IMR-90 (cell line): ENCODE results near the gene CDS2. TPM values are rescaled to one million over a fixed set of nuclear protein-coding genes. Genes with fewer than 3 reads are reported as not detected.

ENCODE experiments used
- ATAC-seq: fragments of 200-7000 bp; cut with Tn5 transposase; 2 replicates; pipeline ENCODE4 v1.9.1; 2020; ENCODE audit warnings: low read depth, mild to moderate bottlenecking, moderate library complexity
- BruUV-seq: library from RNA; stranded (reverse); fragments of 400-500 nt; replicated peaks from 2 replicates; lab custom pipeline; 2021; lab: Mats Ljungman, UMichigan
- CTCF ChIA-PET: fragments of 300-600 bp; formaldehyde crosslinking; extraction: SDS; loops from one replicate; lab custom pipeline; 2021; ENCODE audit warnings: antibody characterized with exemption; lab: Yijun Ruan, JAX
- POLR2A ChIA-PET: fragments of 300-600 bp; sonication (Branson Sonifier 250); formaldehyde crosslinking; loops from one replicate; lab custom pipeline; 2022; ENCODE audit warnings: antibody characterized with exemption; ENCODE audit not compliant: unreplicated experiment; lab: Charles Lee
- DNase-seq: peaks from one replicate; pipeline ENCODE4 v3.0.0; 2013
- H2AFZ ChIP-seq: replicated peaks from 2 replicates; pipeline ENCODE3; 2013; ENCODE audit warnings: low read length, mild to moderate bottlenecking; ENCODE audit not compliant: poor library complexity
- H2AK5ac ChIP-seq: 2 replicates; pipeline ENCODE4 v1.6.1; 2013; ENCODE audit warnings: low read depth, low read length, inconsistent platforms
- H2AK9ac ChIP-seq: replicated peaks from 2 replicates; pipeline ENCODE3; 2013; ENCODE audit warnings: mild to moderate bottlenecking, low read depth, low read length, moderate library complexity; ENCODE audit not compliant: poor library complexity
- H2BK120ac ChIP-seq: 2 replicates; pipeline ENCODE4 v1.6.1; 2013; ENCODE audit warnings: low read depth, low read length, inconsistent platforms
- H2BK15ac ChIP-seq: 3 replicates; pipeline ENCODE4 v1.6.1; 2013; ENCODE audit warnings: low read depth, low read length, inconsistent platforms
- H2BK20ac ChIP-seq: 2 replicates; pipeline ENCODE4 v1.6.1; 2013; ENCODE audit warnings: low read depth, mild to moderate bottlenecking, inconsistent platforms, low read length, moderate library complexity
- H2BK5ac ChIP-seq: 2 replicates; pipeline ENCODE4 v1.6.1; 2013; ENCODE audit warnings: mild to moderate bottlenecking, low read depth, low read length, inconsistent platforms; ENCODE audit not compliant: poor library complexity, severe bottlenecking
- H3K14ac ChIP-seq: replicated peaks from 2 replicates; pipeline ENCODE4 v1.6.1; 2013; ENCODE audit warnings: low read depth, low read length, inconsistent platforms
- H3K18ac ChIP-seq: 2 replicates; pipeline ENCODE4 v1.6.1; 2013; ENCODE audit warnings: low read depth, low read length, control low read depth
- H3K23ac ChIP-seq: 2 replicates; pipeline ENCODE4 v1.6.1; 2013; ENCODE audit warnings: low read depth, low read length, inconsistent platforms
- H3K27ac ChIP-seq: 2 replicates; pipeline ENCODE4 v1.5.1; 2013; ENCODE audit warnings: mild to moderate bottlenecking, control low read depth, low read length; ENCODE audit not compliant: insufficient read depth
- H3K27me3 ChIP-seq: 2 replicates; pipeline ENCODE4 v1.6.1; 2013; ENCODE audit warnings: low read length; ENCODE audit not compliant: control insufficient read depth, insufficient read depth
- H3K36me3 ChIP-seq: 2 replicates; pipeline ENCODE4 v1.6.1; 2013; ENCODE audit warnings: low read length, mixed read lengths; ENCODE audit not compliant: control insufficient read depth, insufficient read depth
- H3K4ac ChIP-seq: 2 replicates; pipeline ENCODE4 v1.6.1; 2013; ENCODE audit warnings: low read depth, low read length, inconsistent platforms
- H3K4me1 ChIP-seq: 2 replicates; pipeline ENCODE4 v1.6.1; 2013; ENCODE audit warnings: low read length, mixed read lengths; ENCODE audit not compliant: control insufficient read depth, insufficient read depth
- H3K4me2 ChIP-seq: 2 replicates; pipeline ENCODE4 v1.6.1; 2013; ENCODE audit warnings: low read depth, mild to moderate bottlenecking, control low read depth, low read length, moderate library complexity
- H3K4me3 ChIP-seq: 2 replicates; pipeline ENCODE4 v1.5.1; 2013; ENCODE audit warnings: low read depth, mild to moderate bottlenecking, control low read depth, low read length, moderate library complexity; ENCODE audit not compliant: insufficient read depth
- H3K56ac ChIP-seq: 2 replicates; pipeline ENCODE4 v1.6.1; 2013; ENCODE audit warnings: low read length, inconsistent platforms; ENCODE audit not compliant: insufficient read depth; ENCODE audit errors: extremely low read depth
- H3K79me1 ChIP-seq, 2 experiments: 2 replicates each; pipeline ENCODE4 v1.6.1; 2013; ENCODE audit warnings: low read length in 2 of 2, inconsistent platforms in 1 of 2, low read depth in 1 of 2
- H3K9ac ChIP-seq: 2 replicates; pipeline ENCODE4 v1.6.1; 2013; ENCODE audit warnings: low read depth, low read length, control low read depth
- H3K9me1 ChIP-seq: 2 replicates; pipeline ENCODE4 v1.6.1; 2013; ENCODE audit warnings: low read length, inconsistent platforms; ENCODE audit not compliant: insufficient read depth
- H3K9me3 ChIP-seq: 2 replicates; pipeline ENCODE4 v1.6.1; 2013; ENCODE audit warnings: low read length; ENCODE audit not compliant: control insufficient read depth, insufficient read depth
- H4K20me1 ChIP-seq: 2 replicates; pipeline ENCODE4 v1.6.1; 2013; ENCODE audit warnings: low read length, inconsistent platforms; ENCODE audit not compliant: insufficient read depth
- H4K5ac ChIP-seq: 2 replicates; pipeline ENCODE4 v1.6.1; 2013; ENCODE audit warnings: mild to moderate bottlenecking, low read depth, low read length, control low read depth
- H4K8ac ChIP-seq, 2 experiments: 2 replicates each; pipeline ENCODE4 v1.6.1; 2013; ENCODE audit warnings: low read depth in 2 of 2, low read length in 2 of 2, control low read depth in 1 of 2, inconsistent platforms in 1 of 2
- H4K91ac ChIP-seq: 2 replicates; pipeline ENCODE4 v1.6.1; 2013; ENCODE audit warnings: low read depth, low read length, inconsistent platforms; ENCODE audit not compliant: insufficient read depth
- BHLHE40 ChIP-seq: fragments of 150-350 bp; IDR thresholded peaks from 2 replicates; pipeline ENCODE4 v1.6.1; 2016; ENCODE audit warnings: mild to moderate bottlenecking, low read depth, low read length
- CEBPB ChIP-seq: IDR thresholded peaks from 2 replicates; pipeline ENCODE4 v1.6.1; 2012; ENCODE audit warnings: low read depth, low read length, improper control_type of control experiment
- CHD1 ChIP-seq: IDR thresholded peaks from 2 replicates; pipeline ENCODE4 v1.6.1; 2012; ENCODE audit warnings: low read depth, low read length, improper control_type of control experiment
- CTCF ChIP-seq: conservative IDR thresholded peaks from 2 replicates; pipeline ENCODE4 v1.5.1; 2012; ENCODE audit warnings: mild to moderate bottlenecking, low read depth, low read length, improper control_type of control experiment
- ELK1 ChIP-seq: fragments of 150-350 bp; IDR thresholded peaks from 2 replicates; pipeline ENCODE4 v1.6.1; 2016; ENCODE audit warnings: low read depth, mild to moderate bottlenecking, low read length, moderate library complexity, borderline replicate concordance
- MAFK ChIP-seq: IDR thresholded peaks from 2 replicates; pipeline ENCODE4 v1.6.1; 2012; ENCODE audit warnings: low read depth, low read length, improper control_type of control experiment
- MAZ ChIP-seq: IDR thresholded peaks from 2 replicates; pipeline ENCODE4 v1.6.1; 2012; ENCODE audit warnings: low read depth, mild to moderate bottlenecking, low read length, improper control_type of control experiment, moderate library complexity, borderline replicate concordance
- MXI1 ChIP-seq: IDR thresholded peaks from 2 replicates; pipeline ENCODE4 v1.6.1; 2012; ENCODE audit warnings: low read depth, mild to moderate bottlenecking, low read length, moderate library complexity, borderline replicate concordance
- NFE2L2 ChIP-seq: fragments of 150-350 bp; IDR thresholded peaks from 2 replicates; pipeline ENCODE4 v1.6.1; 2016; ENCODE audit warnings: low read depth, mild to moderate bottlenecking, low read length
- POLR2A ChIP-seq: IDR thresholded peaks from 2 replicates; pipeline ENCODE4 v1.6.1; 2012; ENCODE audit warnings: mild to moderate bottlenecking, low read depth, low read length
- RAD21 ChIP-seq: IDR thresholded peaks from 2 replicates; pipeline ENCODE4 v1.6.1; 2012; ENCODE audit warnings: low read length, improper control_type of control experiment
- RCOR1 ChIP-seq: IDR thresholded peaks from 2 replicates; pipeline ENCODE4 v1.6.1; 2012; ENCODE audit warnings: mild to moderate bottlenecking, low read length, improper control_type of control experiment; ENCODE audit not compliant: insufficient replicate concordance
- RFX5 ChIP-seq: IDR thresholded peaks from 2 replicates; pipeline ENCODE4 v1.8.0; 2012; ENCODE audit warnings: low read depth, mild to moderate bottlenecking, low read length, moderate library complexity
- SMC3 ChIP-seq: fragments of 150-350 bp; IDR thresholded peaks from 2 replicates; pipeline ENCODE4 v1.6.1; 2016; ENCODE audit warnings: low read depth, mild to moderate bottlenecking, antibody characterized with exemption, low read length, moderate library complexity
- USF2 ChIP-seq: fragments of 150-350 bp; IDR thresholded peaks from 2 replicates; pipeline ENCODE4 v1.6.1; 2017; ENCODE audit warnings: mild to moderate bottlenecking, antibody characterized with exemption, low read length, low read depth
- WGBS, 2 experiments: methylation state at CpG; one replicate each; pipeline versions ENCODE4 v1.1.5 to v1.1.7; 2013; ENCODE audit warnings: missing lambda C conversion rate in 2 of 2; ENCODE audit not compliant: insufficient read length in 1 of 2; ENCODE audit errors: extremely low coverage in 2 of 2; 5-methylcytosine and 5-hydroxymethylcytosine counted together
- dilution Hi-C: fragments of 300-500 bp; cut with HindIII; formaldehyde crosslinking; loops from one replicate; pipeline ENCODE4 v1.14.3; 2018; ENCODE audit warnings: low sequenced_read_pairs; ENCODE audit not compliant: unreplicated experiment
- in situ Hi-C: fragments of 300-500 bp; cut with MboI; formaldehyde crosslinking; loops from 3 replicates; pipeline ENCODE4 v1.14.3; 2019; ENCODE audit warnings: low sequenced_read_pairs, inconsistent platforms, mixed read lengths
- intact Hi-C: fragments of 100-400 bp; cut with micrococcal nuclease; formaldehyde crosslinking; loops from 2 replicates; pipeline ENCODE4 v1.10.0; 2022
- polyA plus RNA-seq, 3 experiments: library from polyadenylated mRNA; depleted of rRNA; stranded (reverse); fragments of >200 nt; gene quantifications; 2 replicates each; pipeline ENCODE4 v1.2.3, GENCODE V29; 2012; ENCODE audit warnings: low replicate concordance in 1 of 3
- total RNA-seq: library from RNA; depleted of rRNA; stranded (reverse); fragments of >200 nt; gene quantifications from 2 replicates; pipeline ENCODE4 v1.2.3, GENCODE V29; 2012

Gene CDS2
- total and polyA plus RNA-seq, 2 of the 4 experiments (the other 2 are of a cell fraction) = 17.0 to 47.1 TPM

DNA sequence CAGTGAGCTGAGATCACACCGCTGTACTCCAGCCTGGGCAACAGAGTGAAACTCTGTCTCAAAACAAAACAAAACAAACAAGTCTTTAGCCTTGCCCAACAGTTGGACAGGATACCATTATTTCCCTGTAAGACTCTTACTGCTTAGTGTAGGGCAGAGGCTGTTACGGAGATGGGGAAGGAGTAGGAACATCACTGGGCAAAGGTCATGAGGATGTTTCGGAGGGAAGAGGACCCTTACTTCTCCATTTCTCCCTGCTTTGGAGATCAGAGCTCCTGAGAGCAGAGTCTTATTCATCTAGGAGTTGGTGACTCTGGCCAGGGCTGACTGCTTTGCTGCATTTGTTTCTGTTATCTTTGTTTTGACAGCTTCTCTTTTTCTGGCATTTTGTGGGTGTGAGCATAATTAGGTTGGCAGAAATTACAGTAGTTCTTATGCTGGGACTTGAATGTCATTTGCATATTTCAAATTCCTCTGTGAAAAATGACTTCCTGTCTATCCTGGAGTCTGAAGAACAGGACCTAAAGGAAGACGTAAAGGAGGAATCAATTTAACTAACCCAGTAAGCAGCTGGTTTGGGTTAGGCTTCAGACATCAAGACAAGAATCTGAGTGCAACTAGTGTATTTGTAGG, 89.0 kb downstream of the CDS2 start:
- Histone ChIP-seq H3K9ac (no peak overlapping the region), H2AK9ac (no peak overlapping the region), H3K4me2 (peak overlapping the region; percentile 61; the same call in 1 of the 2 replicates), H3K4ac (no peak overlapping the region; the same call in 1 of the 2 replicates), H3K9me1 (peaks cover 13% of the 10 kb centered on the region), H2BK15ac (no peak overlapping the region; the same call in 2 of the 3 replicates), H3K14ac (peak overlapping the region; percentile 60), H4K91ac (no peak overlapping the region), H3K36me3 (peaks cover 5% of the 10 kb centered on the region; the same call in 1 of the 2 replicates), H4K8ac (no peak overlapping the region; a peak in 1 of 4 replicates), H3K56ac (no peak overlapping the region), H4K20me1 (peaks cover 3% of the 10 kb centered on the region; the same call in 1 of the 2 replicates), H3K4me1 (peaks cover 7% of the 10 kb centered on the region), H3K23ac (peak overlapping the region; percentile 68; the same call in 1 of the 2 replicates), H2BK120ac (no peak overlapping the region), H4K5ac (no peak overlapping the region; the same call in 1 of the 2 replicates), H3K79me1 (no peaks in the 10 kb centered on the region; a peak in 1 of 4 replicates), H2AFZ (no peak overlapping the region), H3K27ac (no peak overlapping the region), H3K9me3 (no peaks in the 10 kb centered on the region), H3K18ac (no peak overlapping the region), H3K4me3 (no peak overlapping the region), H2BK5ac (no peak overlapping the region), H2BK20ac (no peak overlapping the region), H2AK5ac (no peak overlapping the region), H3K27me3 (no peaks in the 10 kb centered on the region)
- dilution Hi-C loops (no loop called here), in situ Hi-C loops (no loop called here), intact Hi-C loops (no loop called here)
- ATAC-seq (peak; percentile 68), DNase-seq (peak; percentile 33)
- 0% methylated on average over 1 of the region's 4 CpGs; no CpG with 5 or more reads in 1 of the 2 experiments for WGBS, 2 experiments
- POLR2A ChIA-PET = no interaction called here
- CTCF ChIA-PET = interaction anchor here (3.1 kb wide), 1 partner anchor 11 kb away, joined by 13 read pairs; no protein-coding TSS in a partner anchor
- no TSS peak for BruUV-seq
- TF ChIP-seq RAD21 (no peak), ELK1 (no peak), MAZ (no peak), CHD1 (no peak), MXI1 (no peak), NFE2L2 (no peak), CTCF (no peak), USF2 (no peak), SMC3 (no peak), POLR2A (no peak), CEBPB (no peak), RFX5 (no peak), MAFK (no peak), BHLHE40 (no peak), RCOR1 (no peak)
